ENCODE data around the gene ORC6.

DNA sequence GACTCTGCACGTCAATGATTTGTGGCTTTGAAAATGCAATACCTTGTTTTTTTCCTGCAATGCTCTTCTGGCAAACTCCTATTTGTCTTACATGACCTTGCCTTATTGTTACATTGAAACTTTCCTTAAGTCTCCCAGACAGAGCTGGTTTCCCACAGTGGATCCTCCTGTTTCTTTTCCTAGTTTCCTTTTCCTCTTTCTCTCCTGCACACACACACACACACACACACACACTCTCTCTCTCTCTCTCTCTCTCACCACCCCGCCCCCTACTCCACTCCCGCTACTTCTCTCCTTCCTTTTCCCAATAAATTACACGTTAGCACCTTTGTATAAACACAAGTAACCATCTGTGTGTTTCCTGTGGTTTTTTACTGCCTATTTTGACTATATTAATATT, 2.3 kb downstream of the ORC6 start:
- no peak for TF ChIP-seq POLR2A (IDR thresholded peaks at IDR 0.05)
- TF ChIP-seq, protein P1, sequence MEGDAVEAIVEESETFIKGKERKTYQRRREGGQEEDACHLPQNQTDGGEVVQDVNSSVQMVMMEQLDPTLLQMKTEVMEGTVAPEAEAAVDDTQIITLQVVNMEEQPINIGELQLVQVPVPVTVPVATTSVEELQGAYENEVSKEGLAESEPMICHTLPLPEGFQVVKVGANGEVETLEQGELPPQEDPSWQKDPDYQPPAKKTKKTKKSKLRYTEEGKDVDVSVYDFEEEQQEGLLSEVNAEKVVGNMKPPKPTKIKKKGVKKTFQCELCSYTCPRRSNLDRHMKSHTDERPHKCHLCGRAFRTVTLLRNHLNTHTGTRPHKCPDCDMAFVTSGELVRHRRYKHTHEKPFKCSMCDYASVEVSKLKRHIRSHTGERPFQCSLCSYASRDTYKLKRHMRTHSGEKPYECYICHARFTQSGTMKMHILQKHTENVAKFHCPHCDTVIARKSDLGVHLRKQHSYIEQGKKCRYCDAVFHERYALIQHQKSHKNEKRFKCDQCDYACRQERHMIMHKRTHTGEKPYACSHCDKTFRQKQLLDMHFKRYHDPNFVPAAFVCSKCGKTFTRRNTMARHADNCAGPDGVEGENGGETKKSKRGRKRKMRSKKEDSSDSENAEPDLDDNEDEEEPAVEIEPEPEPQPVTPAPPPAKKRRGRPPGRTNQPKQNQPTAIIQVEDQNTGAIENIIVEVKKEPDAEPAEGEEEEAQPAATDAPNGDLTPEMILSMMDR (IDR thresholded peaks at IDR 0.05) = no peak

Data from esophagus squamous epithelium (tissue), 4 donors.